K562 (cell line): ENCODE results near the gene DHRS12. TPM values are rescaled to one million over a fixed set of nuclear protein-coding genes. Genes with fewer than 3 reads are reported as not detected.

Experiments
- ATF3 ChIP-seq, 2 experiments: fragments of 450-650 bp in 1 of 2; sonication (generic) in 1 of 2; formaldehyde crosslinking in 1 of 2; IDR thresholded peaks in 1 of 2; conservative IDR thresholded peaks in 1 of 2; 2 replicates each; pipeline versions ENCODE4 v1.6.1 to v1.8.1; 2016 to 2023; ENCODE audit warnings: mild to moderate bottlenecking in 2 of 2, moderate library complexity in 2 of 2, inconsistent platforms in 1 of 2, missing genetic modification reagents in 1 of 2
- CCNT2 ChIP-seq: IDR thresholded peaks from 2 replicates; pipeline ENCODE4 v1.6.1; 2011; ENCODE audit warnings: borderline replicate concordance, low read depth, mild to moderate bottlenecking, moderate library complexity, mixed read lengths, low read length; ENCODE audit not compliant: insufficient read length; ENCODE audit errors: extremely low read depth
- CEBPB ChIP-seq: fragments of 450-650 bp; IDR thresholded peaks from 2 replicates; pipeline ENCODE4 v1.6.1; 2016; ENCODE audit warnings: missing genetic modification characterization, missing compliant biosample characterization
- GATA2 ChIP-seq: sonication (generic); formaldehyde crosslinking; IDR thresholded peaks from 2 replicates; pipeline ENCODE4 v1.4.0; 2020; ENCODE audit warnings: mild to moderate bottlenecking, missing genetic modification reagents
- HINFP ChIP-seq: fragments of 450-650 bp; conservative IDR thresholded peaks from 2 replicates; pipeline ENCODE4 v1.6.1; 2016; ENCODE audit warnings: missing genetic modification characterization, low read depth, mild to moderate bottlenecking, control low read depth, missing compliant biosample characterization
- ID3 ChIP-seq, 2 experiments: fragments of 250-450 bp in 1 of 2; fragments of 450-650 bp in 1 of 2; sonication (Bioruptor Pico) in 1 of 2; IDR thresholded peaks; 2 replicates each; pipeline versions ENCODE4 v1.6.1 to v1.8.0; 2016 to 2021; ENCODE audit warnings: mild to moderate bottlenecking in 2 of 2, moderate library complexity in 2 of 2, missing compliant biosample characterization in 1 of 2, missing genetic modification characterization in 1 of 2
- JUN ChIP-seq, 2 experiments: sonication (generic) in 1 of 2; formaldehyde crosslinking in 1 of 2; IDR thresholded peaks; 2 replicates each; pipeline versions ENCODE4 v1.6.1 to v1.8.0; 2012 to 2022; ENCODE audit warnings: borderline replicate concordance in 2 of 2, mild to moderate bottlenecking in 2 of 2, improper control_type of control experiment in 1 of 2, low read depth in 1 of 2, low read length in 1 of 2, missing genetic modification reagents in 1 of 2
- NONO ChIP-seq, 2 experiments: fragments of 200-400 bp in 1 of 2; fragments of 450-650 bp in 1 of 2; formaldehyde crosslinking in 1 of 2; IDR thresholded peaks; 2 replicates each; pipeline ENCODE4 v1.6.1; 2017; ENCODE audit warnings: low read depth in 2 of 2, mild to moderate bottlenecking in 2 of 2, moderate library complexity in 2 of 2, low read length in 1 of 2
- PHB ChIP-seq: fragments of 250-450 bp; sonication (Bioruptor Pico); IDR thresholded peaks from 2 replicates; pipeline ENCODE4 v1.5.0; 2021
- PRDM10 ChIP-seq: fragments of 450-650 bp; IDR thresholded peaks from 2 replicates; pipeline ENCODE4 v1.6.1; 2018; ENCODE audit not compliant: partially characterized antibody
- PURB ChIP-seq: sonication (generic); formaldehyde crosslinking; IDR thresholded peaks from 2 replicates; pipeline ENCODE4 v1.9.0; 2021; ENCODE audit warnings: low read depth, mild to moderate bottlenecking, missing genetic modification reagents
- SMARCB1 ChIP-seq: IDR thresholded peaks from 2 replicates; pipeline ENCODE4 v1.6.1; 2011; ENCODE audit warnings: improper control_type of control experiment, low read depth; ENCODE audit not compliant: insufficient read length
- TAF15 ChIP-seq: fragments of 200-400 bp; formaldehyde crosslinking; IDR thresholded peaks from 2 replicates; pipeline ENCODE4 v1.6.1; 2017; ENCODE audit warnings: mild to moderate bottlenecking, low read depth, low read length, moderate library complexity
- ZNF274 ChIP-seq: IDR thresholded peaks from 2 replicates; pipeline ENCODE4 v1.6.1; 2011; ENCODE audit warnings: low read depth, mild to moderate bottlenecking, low read length, moderate library complexity, borderline replicate concordance
- ZNF551 ChIP-seq: fragments of 250-450 bp; sonication (Bioruptor Pico); IDR thresholded peaks from 2 replicates; pipeline ENCODE4 v1.5.0; 2021; ENCODE audit warnings: mild to moderate bottlenecking, moderate library complexity
- ZNF584 ChIP-seq: fragments of 200-800 bp; sonication (Bioruptor generic); IDR thresholded peaks from 2 replicates; pipeline ENCODE4 v1.6.1; 2016; ENCODE audit warnings: low read depth, mild to moderate bottlenecking, missing genetic modification characterization, missing compliant biosample characterization
- polyA plus RNA-seq, 8 experiments: library from polyadenylated mRNA; depleted of rRNA in 4 of 8; stranded (reverse) in 5 of 8; unstranded in 3 of 8; fragments of >200 nt; fragmentation: Nextera tagmentation in 2 of 8; fragmentation: Illumina TruSeq in 1 of 8; extraction: Ambion mirVana in 2 of 8; extraction: Trizol in 1 of 8; gene quantifications; 2 replicates each; pipeline versions ENCODE4 v1.2.1 to v1.2.3, GENCODE V29; 2011 to 2014; ENCODE audit warnings: inconsistent platforms in 1 of 8, missing spikeins in 1 of 8
- total RNA-seq, 7 experiments: library from RNA; depleted of rRNA in 6 of 7; stranded (reverse); fragments of >200 nt in 6 of 7; fragmentation: Illumina TruSeq in 2 of 7; extraction: Trizol in 2 of 7; gene quantifications; 2 replicates each; pipeline versions ENCODE4 v1.2.1 to v1.2.3, GENCODE V29; 2011 to 2021; ENCODE audit warnings: low replicate concordance in 1 of 7

Gene DHRS12
- total and polyA plus RNA-seq, 9 of the 15 experiments (the other 6 are each of a cell fraction or from before 2014, with no cell fraction given), result 0.62 to 2.7 (median 0.98) TPM

GRCh38 chr13:51803422-51804294, at the start of gene DHRS12 (continued):
- TF ChIP-seq HINFP (tag) (no peak), ZNF551 (CRISPR knock-in tag) (no peak), CCNT2 (peak; percentile 95), NONO (IDR thresholded peaks at IDR 0.05; ENCODE audit: low read depth in 2 of 2, low read length in 1 of 2) (peak in 1 of 2 experiments; percentile 74; a peak in 2 of 4 replicates), CEBPB (peak; percentile 83), ID3 (CRISPR knock-in tag; IDR thresholded peaks at IDR 0.05) (no peak), ID3 (tag; IDR thresholded peaks at IDR 0.05) (0 out of 2 replicates have a peak, but pooled peaks have one; percentile 56), ATF3 (IDR thresholded peaks at IDR 0.05) (peak; percentile 84), ATF3 (CRISPR knock-in tag; conservative IDR thresholded peaks at IDR 0.05) (no peak), PHB (CRISPR knock-in tag) (no peak), PRDM10 (peak; percentile 47), JUN (IDR thresholded peaks at IDR 0.05; ENCODE audit: borderline replicate concordance, low read depth, low read length) (no peak), JUN (CRISPR knock-in tag; IDR thresholded peaks at IDR 0.05; ENCODE audit: borderline replicate concordance) (peak; percentile 17; the same call in 1 of the 2 replicates), GATA2 (CRISPR knock-in tag) (peak; percentile 46; the same call in 1 of the 2 replicates), ZNF274 (no peak), ZNF584 (CRISPR knock-in tag) (peak; percentile 27; the same call in 1 of the 2 replicates), SMARCB1 (no peak), PURB (CRISPR knock-in tag) (no peak), TAF15 (no peak)
